GM12878 (cell line): ENCODE data around the gene AGAP2. TPM values are rescaled to one million over a fixed set of nuclear protein-coding genes. Genes with fewer than 3 reads are reported as not detected.

ENCODE experiments used
- ATAC-seq: fragments of 200-7000 bp; cut with Tn5 transposase; 3 replicates; pipeline ENCODE4 v1.9.1; 2020; ENCODE audit warnings: mild to moderate bottlenecking, moderate library complexity
- BruUV-seq: library from RNA; stranded (reverse); fragments of 400-500 nt; replicated peaks from 2 replicates; lab custom pipeline; 2021; lab: Mats Ljungman, UMichigan
- CTCF ChIA-PET: fragments of 300-600 bp; sonication (Branson Sonifier 250); formaldehyde crosslinking; extraction: SDS; loops from one replicate; lab custom pipeline; 2021; ENCODE audit warnings: inconsistent platforms; lab: Yijun Ruan, JAX
- POLR2A ChIA-PET: fragments of 350-600 bp; formaldehyde crosslinking; extraction: SDS; loops from one replicate; lab custom pipeline; 2021; ENCODE audit warnings: inconsistent platforms; lab: Charles Lee
- RAD21 ChIA-PET: fragments of 300-600 bp; sonication (Branson Sonifier 250); formaldehyde crosslinking; loops from one replicate; lab custom pipeline; 2023; ENCODE audit warnings: antibody characterized with exemption; ENCODE audit not compliant: unreplicated experiment; lab: Charles Lee
- SMC1A ChIA-PET: fragments of 300-600 bp; sonication (Branson Sonifier 250); formaldehyde crosslinking; loops from one replicate; lab custom pipeline; 2023; ENCODE audit not compliant: unreplicated experiment, uncharacterized antibody; lab: Charles Lee
- DNase-seq: peaks from one replicate; pipeline ENCODE4 v3.0.0-alpha.2; 2011; ENCODE audit warnings: low read depth, low spot score
- FAIRE-seq: peaks from 3 replicates; lab custom pipeline; 2011; peaks lifted over from hg19 to GRCh38; lab: Jason Lieb, UNC
- H2AFZ ChIP-seq: 2 replicates; pipeline ENCODE4 v1.6.0; 2011; ENCODE audit warnings: low read depth, low read length, control low read depth; ENCODE audit not compliant: control insufficient read depth
- H3K27ac ChIP-seq: 2 replicates; pipeline ENCODE4 v1.5.1; 2011; ENCODE audit warnings: control low read depth; ENCODE audit not compliant: control insufficient read depth, insufficient read depth
- H3K27me3 ChIP-seq, 2 experiments: replicated peaks in 1 of 2; 2 replicates each; pipeline versions ENCODE4 v1.6.0 to v1.6.1; 2011; ENCODE audit warnings: low read length in 1 of 2; ENCODE audit not compliant: control insufficient read depth in 2 of 2, insufficient read depth in 2 of 2
- H3K36me3 ChIP-seq, 2 experiments: 2 replicates each; pipeline ENCODE4 v1.5.1; 2011; ENCODE audit warnings: low read length in 1 of 2; ENCODE audit not compliant: control insufficient read depth in 2 of 2, insufficient read depth in 2 of 2
- H3K4me1 ChIP-seq: 2 replicates; pipeline ENCODE4 v1.6.1; 2011; ENCODE audit warnings: mild to moderate bottlenecking, low read length, moderate library complexity, mixed read lengths; ENCODE audit not compliant: control insufficient read depth, insufficient read depth
- H3K4me2 ChIP-seq: 2 replicates; pipeline ENCODE4 v1.6.0; 2011; ENCODE audit warnings: control low read depth; ENCODE audit not compliant: control insufficient read depth, insufficient read depth
- H3K4me3 ChIP-seq: fragments of 200-600 bp; sonication (generic); 2 replicates; pipeline ENCODE4 v1.5.1; 2016
- H3K79me2 ChIP-seq: 2 replicates; pipeline ENCODE4 v1.6.0; 2011; ENCODE audit warnings: low read length; ENCODE audit not compliant: control insufficient read depth, insufficient read depth
- H3K9ac ChIP-seq: 2 replicates; pipeline ENCODE4 v1.8.0; 2011; ENCODE audit warnings: low read length, control low read depth, mixed read lengths; ENCODE audit not compliant: control insufficient read depth, insufficient read depth
- H3K9me3 ChIP-seq: replicated peaks from 3 replicates; pipeline ENCODE4 v1.5.1; 2011; ENCODE audit warnings: mild to moderate bottlenecking, low read length; ENCODE audit not compliant: control insufficient read depth, insufficient read depth
- H4K20me1 ChIP-seq: 2 replicates; pipeline ENCODE4 v1.6.0; 2011; ENCODE audit not compliant: control insufficient read depth, insufficient read depth
- CBX5 ChIP-seq: sonication (generic); IDR thresholded peaks from 2 replicates; pipeline ENCODE4 v1.6.1; 2016; ENCODE audit warnings: low read depth, moderate library complexity, mild to moderate bottlenecking, inconsistent platforms
- MYB ChIP-seq: fragments of 150-350 bp; IDR thresholded peaks from 2 replicates; pipeline ENCODE4 v1.6.1; 2014; ENCODE audit warnings: mild to moderate bottlenecking, low read depth, low read length, borderline replicate concordance
- MYC ChIP-seq: IDR thresholded peaks from 2 replicates; pipeline ENCODE4 v1.6.1; 2011; ENCODE audit warnings: mild to moderate bottlenecking, low read length, moderate library complexity, inconsistent platforms; ENCODE audit not compliant: insufficient read depth, insufficient replicate concordance, insufficient read length, severe bottlenecking
- NKRF ChIP-seq: fragments of 450-650 bp; conservative IDR thresholded peaks from 2 replicates; pipeline ENCODE4 v1.6.1; 2017; ENCODE audit warnings: mild to moderate bottlenecking, moderate library complexity
- SMAD5 ChIP-seq: IDR thresholded peaks from 2 replicates; pipeline ENCODE4 v1.6.1; 2016; ENCODE audit warnings: antibody characterized with exemption, low read depth
- SREBF1 ChIP-seq: IDR thresholded peaks from 2 replicates; pipeline ENCODE4 v1.6.1; 2012; ENCODE audit warnings: mild to moderate bottlenecking, low read length
- SUZ12 ChIP-seq: fragments of 200-600 bp; sonication (generic); IDR thresholded peaks from one replicate; pipeline ENCODE4 v1.6.1; 2018; ENCODE audit warnings: antibody characterized with exemption, mild to moderate bottlenecking; ENCODE audit not compliant: unreplicated experiment
- ZNF217 ChIP-seq: fragments of 450-650 bp; IDR thresholded peaks from 2 replicates; pipeline ENCODE4 v1.6.1; 2017; ENCODE audit warnings: antibody characterized with exemption, mild to moderate bottlenecking
- ZSCAN29 ChIP-seq: fragments of 450-650 bp; IDR thresholded peaks from 2 replicates; pipeline ENCODE4 v1.6.1; 2017; ENCODE audit warnings: mild to moderate bottlenecking, moderate library complexity
- WGBS: methylation state at CpG from one replicate; pipeline ENCODE4 v1.1.6; 2016; ENCODE audit warnings: low lambda C conversion rate; ENCODE audit not compliant: insufficient replicate concordance, insufficient coverage; ENCODE audit errors: missing lambda C conversion rate; 5-methylcytosine and 5-hydroxymethylcytosine counted together
- in situ Hi-C: fragments of 300-500 bp; cut with MboI; formaldehyde crosslinking; loops from 9 replicates; pipeline ENCODE4 v1.14.3; 2018; ENCODE audit warnings: mixed read lengths
- intact Hi-C: fragments of 100-400 bp; cut with micrococcal nuclease; formaldehyde crosslinking; loops from one replicate; pipeline ENCODE4 v1.14.2; 2022; ENCODE audit not compliant: unreplicated experiment
- polyA plus RNA-seq, 11 experiments: library from polyadenylated mRNA; depleted of rRNA in 4 of 11; unstranded in 6 of 11; stranded (reverse) in 5 of 11; fragments of >200 nt; fragmentation: Nextera tagmentation in 4 of 11; fragmentation: Illumina TruSeq in 1 of 11; extraction: Ambion mirVana in 4 of 11; extraction: Trizol in 1 of 11; gene quantifications; 1 replicate in 1 of 11; 2 replicates in 10 of 11; pipeline versions ENCODE4 v1.2.1 to v1.2.3, GENCODE V29; 2011 to 2016; ENCODE audit warnings: inconsistent platforms in 2 of 11, missing spikeins in 2 of 11, low read depth in 1 of 11
- total RNA-seq, 4 experiments: library from RNA; depleted of rRNA in 3 of 4; stranded (reverse); fragments of >200 nt in 3 of 4; fragmentation: Illumina TruSeq in 1 of 4; extraction: Trizol in 1 of 4; gene quantifications; 2 replicates each; pipeline versions ENCODE4 v1.2.1 to v1.2.3, GENCODE V29; 2013 to 2021
- TF ChIP-seq, protein P1 (sequence below): fragments of 450-650 bp; formaldehyde crosslinking; IDR thresholded peaks from 2 replicates; pipeline ENCODE4 v1.4.0; 2020; ENCODE audit warnings: mild to moderate bottlenecking, moderate library complexity
- TF ChIP-seq, protein P2 (sequence below), 3 experiments: IDR thresholded peaks in 2 of 3; conservative IDR thresholded peaks in 1 of 3; 2 replicates each; pipeline ENCODE4 v1.5.1; 2011; ENCODE audit warnings: low read depth in 3 of 3, low read length in 3 of 3, mild to moderate bottlenecking in 3 of 3, control low read depth in 2 of 3, moderate library complexity in 2 of 3, inconsistent platforms in 1 of 3, mixed read lengths in 1 of 3; ENCODE audit not compliant: control insufficient read depth in 2 of 3, insufficient read depth in 1 of 3; ENCODE audit errors: extremely low read depth in 1 of 3
- TF ChIP-seq, protein P3 (sequence below): fragments of 450-650 bp; IDR thresholded peaks from 2 replicates; pipeline ENCODE4 v1.6.1; 2016; ENCODE audit warnings: mild to moderate bottlenecking

The AGAP2 gene
- total and polyA plus RNA-seq, 10 of the 15 experiments (the other 5 are each of a cell fraction or from before 2014, with no cell fraction given) = 0.29 to 19.8 (median 11.0) TPM

DNA sequence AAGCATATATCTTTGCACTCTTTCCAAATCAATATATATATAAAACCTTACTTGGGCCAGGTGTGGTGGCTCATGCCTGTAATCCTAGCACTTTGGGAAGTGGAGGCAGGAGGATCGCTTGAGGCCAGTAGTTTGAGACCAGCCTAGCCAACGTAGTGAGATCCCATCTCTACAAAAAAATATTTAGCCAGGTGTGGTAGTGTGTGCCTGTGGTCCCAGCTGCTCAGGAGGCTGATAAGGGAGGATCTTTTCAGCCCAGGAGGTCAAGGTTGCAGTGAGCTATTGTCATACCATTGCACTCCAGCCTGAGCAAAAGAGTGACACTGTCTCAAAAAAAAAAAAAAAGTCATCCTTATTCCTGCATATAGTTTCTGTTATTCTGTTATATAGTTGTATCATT, 30.2 kb downstream of the AGAP2 start (continued):
- TF ChIP-seq, protein P1, sequence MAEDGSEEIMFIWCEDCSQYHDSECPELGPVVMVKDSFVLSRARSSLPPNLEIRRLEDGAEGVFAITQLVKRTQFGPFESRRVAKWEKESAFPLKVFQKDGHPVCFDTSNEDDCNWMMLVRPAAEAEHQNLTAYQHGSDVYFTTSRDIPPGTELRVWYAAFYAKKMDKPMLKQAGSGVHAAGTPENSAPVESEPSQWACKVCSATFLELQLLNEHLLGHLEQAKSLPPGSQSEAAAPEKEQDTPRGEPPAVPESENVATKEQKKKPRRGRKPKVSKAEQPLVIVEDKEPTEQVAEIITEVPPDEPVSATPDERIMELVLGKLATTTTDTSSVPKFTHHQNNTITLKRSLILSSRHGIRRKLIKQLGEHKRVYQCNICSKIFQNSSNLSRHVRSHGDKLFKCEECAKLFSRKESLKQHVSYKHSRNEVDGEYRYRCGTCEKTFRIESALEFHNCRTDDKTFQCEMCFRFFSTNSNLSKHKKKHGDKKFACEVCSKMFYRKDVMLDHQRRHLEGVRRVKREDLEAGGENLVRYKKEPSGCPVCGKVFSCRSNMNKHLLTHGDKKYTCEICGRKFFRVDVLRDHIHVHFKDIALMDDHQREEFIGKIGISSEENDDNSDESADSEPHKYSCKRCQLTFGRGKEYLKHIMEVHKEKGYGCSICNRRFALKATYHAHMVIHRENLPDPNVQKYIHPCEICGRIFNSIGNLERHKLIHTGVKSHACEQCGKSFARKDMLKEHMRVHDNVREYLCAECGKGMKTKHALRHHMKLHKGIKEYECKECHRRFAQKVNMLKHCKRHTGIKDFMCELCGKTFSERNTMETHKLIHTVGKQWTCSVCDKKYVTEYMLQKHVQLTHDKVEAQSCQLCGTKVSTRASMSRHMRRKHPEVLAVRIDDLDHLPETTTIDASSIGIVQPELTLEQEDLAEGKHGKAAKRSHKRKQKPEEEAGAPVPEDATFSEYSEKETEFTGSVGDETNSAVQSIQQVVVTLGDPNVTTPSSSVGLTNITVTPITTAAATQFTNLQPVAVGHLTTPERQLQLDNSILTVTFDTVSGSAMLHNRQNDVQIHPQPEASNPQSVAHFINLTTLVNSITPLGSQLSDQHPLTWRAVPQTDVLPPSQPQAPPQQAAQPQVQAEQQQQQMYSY (CRISPR knock-in tag) = no peak

DNA sequence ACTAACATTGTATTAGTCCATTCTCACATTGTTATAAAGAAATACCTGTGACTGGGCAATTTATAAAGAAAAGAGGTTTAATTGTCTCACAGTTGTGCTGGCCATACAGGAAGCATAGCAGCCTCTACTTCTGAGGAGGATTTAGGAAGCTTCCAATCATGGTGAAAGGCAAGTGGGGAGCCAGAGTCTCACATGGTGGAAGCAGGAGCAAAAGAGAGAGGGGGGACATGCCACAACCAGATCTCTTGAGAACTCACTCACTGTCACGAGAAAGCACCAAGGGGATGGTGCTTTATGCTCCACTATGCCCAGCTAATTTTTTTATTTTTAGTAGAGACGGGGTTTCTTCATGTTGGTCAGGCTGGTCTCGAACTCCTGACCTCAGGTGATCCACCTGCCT, 31.3 kb downstream of the AGAP2 start:
- H2AFZ ChIP-seq = no peak overlapping the region
- no peak overlapping the region for H3K9ac ChIP-seq
- ChIA-PET SMC1A (no interaction called here), CTCF (no interaction called here), RAD21 (no interaction called here), POLR2A (no interaction called here)
- peaks cover 2% of the 10 kb centered on the region for H3K9me3 ChIP-seq
- in situ Hi-C loops = no loop called here
- no peaks in the 10 kb centered on the region for H3K27me3 ChIP-seq
- no peaks in the 10 kb centered on the region for H3K79me2 ChIP-seq
- peaks cover 0 to 15% of the 10 kb centered on the region in 2 experiments; a peak in 2 of 4 replicates for H3K36me3 ChIP-seq
- FAIRE-seq (no peak), DNase-seq (no peak), ATAC-seq (no peak)
- no peaks in the 10 kb centered on the region for H4K20me1 ChIP-seq
- H3K4me1 ChIP-seq = no peaks in the 10 kb centered on the region
- no peak overlapping the region for H3K4me2 ChIP-seq
- no peak overlapping the region for H3K4me3 ChIP-seq
- BruUV-seq = no TSS peak
- WGBS = 100% methylated on average over 3 of the region's 3 CpGs
- intact Hi-C loops = no loop called here
- H3K27ac ChIP-seq = no peak overlapping the region
- TF ChIP-seq NKRF (no peak), ZNF217 (no peak), SUZ12 (no peak), SREBF1 (no peak), CBX5 (no peak), MYB (no peak), SMAD5 (no peak), ZSCAN29 (no peak), MYC (no peak)
- TF ChIP-seq, protein P2, sequence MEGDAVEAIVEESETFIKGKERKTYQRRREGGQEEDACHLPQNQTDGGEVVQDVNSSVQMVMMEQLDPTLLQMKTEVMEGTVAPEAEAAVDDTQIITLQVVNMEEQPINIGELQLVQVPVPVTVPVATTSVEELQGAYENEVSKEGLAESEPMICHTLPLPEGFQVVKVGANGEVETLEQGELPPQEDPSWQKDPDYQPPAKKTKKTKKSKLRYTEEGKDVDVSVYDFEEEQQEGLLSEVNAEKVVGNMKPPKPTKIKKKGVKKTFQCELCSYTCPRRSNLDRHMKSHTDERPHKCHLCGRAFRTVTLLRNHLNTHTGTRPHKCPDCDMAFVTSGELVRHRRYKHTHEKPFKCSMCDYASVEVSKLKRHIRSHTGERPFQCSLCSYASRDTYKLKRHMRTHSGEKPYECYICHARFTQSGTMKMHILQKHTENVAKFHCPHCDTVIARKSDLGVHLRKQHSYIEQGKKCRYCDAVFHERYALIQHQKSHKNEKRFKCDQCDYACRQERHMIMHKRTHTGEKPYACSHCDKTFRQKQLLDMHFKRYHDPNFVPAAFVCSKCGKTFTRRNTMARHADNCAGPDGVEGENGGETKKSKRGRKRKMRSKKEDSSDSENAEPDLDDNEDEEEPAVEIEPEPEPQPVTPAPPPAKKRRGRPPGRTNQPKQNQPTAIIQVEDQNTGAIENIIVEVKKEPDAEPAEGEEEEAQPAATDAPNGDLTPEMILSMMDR (IDR thresholded peaks at IDR 0.05 in 2 of 3, conservative IDR thresholded peaks at IDR 0.05 in 1 of 3; ENCODE audit: control insufficient read depth in 2 of 3, extremely low read depth in 1 of 3, insufficient read depth in 1 of 3, low read depth in 3 of 3, low read length in 3 of 3) = no peak
- TF ChIP-seq, protein P3, sequence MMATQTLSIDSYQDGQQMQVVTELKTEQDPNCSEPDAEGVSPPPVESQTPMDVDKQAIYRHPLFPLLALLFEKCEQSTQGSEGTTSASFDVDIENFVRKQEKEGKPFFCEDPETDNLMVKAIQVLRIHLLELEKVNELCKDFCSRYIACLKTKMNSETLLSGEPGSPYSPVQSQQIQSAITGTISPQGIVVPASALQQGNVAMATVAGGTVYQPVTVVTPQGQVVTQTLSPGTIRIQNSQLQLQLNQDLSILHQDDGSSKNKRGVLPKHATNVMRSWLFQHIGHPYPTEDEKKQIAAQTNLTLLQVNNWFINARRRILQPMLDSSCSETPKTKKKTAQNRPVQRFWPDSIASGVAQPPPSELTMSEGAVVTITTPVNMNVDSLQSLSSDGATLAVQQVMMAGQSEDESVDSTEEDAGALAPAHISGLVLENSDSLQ = no peak
